ENCODE data around the gene SYNPO2.
"Not testable (repeated sequence)": the region's sequence is repeated elsewhere in the genome, so short reads cannot be mapped to it uniquely, and the experiment has no call there.

SYNPO2 gene

DNA sequence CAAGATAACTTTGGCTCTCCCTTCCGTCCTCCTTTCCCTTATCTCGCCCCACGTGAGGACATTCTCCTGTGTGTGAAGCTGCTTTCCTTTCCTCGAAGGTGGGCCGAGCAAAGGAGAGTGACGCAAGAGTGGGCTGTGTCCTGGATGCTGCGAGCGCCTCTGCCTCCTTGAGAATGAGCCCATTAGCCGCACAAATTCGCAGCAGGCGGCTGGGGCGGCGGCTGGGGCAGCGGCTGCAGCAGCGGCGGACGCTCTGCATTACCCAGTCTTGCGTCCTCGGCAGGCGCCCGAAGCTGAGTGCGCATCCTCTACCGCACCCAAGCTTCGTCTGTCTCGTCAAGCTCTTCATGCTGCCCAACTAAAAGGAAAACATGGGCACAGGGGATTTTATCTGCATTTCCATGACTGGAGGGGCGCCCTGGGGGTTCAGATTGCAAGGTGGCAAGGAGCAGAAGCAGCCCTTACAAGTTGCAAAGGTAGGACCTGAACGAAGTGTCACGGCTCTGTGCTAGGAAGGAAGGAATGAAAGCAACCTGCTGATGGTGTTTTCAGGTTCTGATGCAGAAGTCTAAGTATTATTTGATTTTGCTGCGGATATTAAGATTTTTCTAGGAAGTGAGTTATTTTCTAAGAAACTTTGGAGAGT, at the start of gene SYNPO2:
Gene SYNPO2 (plus strand): TSS at position 189 of the 646 bp plus-strand sequence. CDS start 183 bp downstream, at position 372.
- DNase-seq: peak; percentile 45

- DNase-seq: no peak
These were observed 49.3 kb upstream of the SYNPO2 start for GRCh38 chr4:118839221-118839927.

GRCh38 chr4:118842055-118842454, 46.6 kb upstream of the SYNPO2 start:
- no peak for DNase-seq

DNA sequence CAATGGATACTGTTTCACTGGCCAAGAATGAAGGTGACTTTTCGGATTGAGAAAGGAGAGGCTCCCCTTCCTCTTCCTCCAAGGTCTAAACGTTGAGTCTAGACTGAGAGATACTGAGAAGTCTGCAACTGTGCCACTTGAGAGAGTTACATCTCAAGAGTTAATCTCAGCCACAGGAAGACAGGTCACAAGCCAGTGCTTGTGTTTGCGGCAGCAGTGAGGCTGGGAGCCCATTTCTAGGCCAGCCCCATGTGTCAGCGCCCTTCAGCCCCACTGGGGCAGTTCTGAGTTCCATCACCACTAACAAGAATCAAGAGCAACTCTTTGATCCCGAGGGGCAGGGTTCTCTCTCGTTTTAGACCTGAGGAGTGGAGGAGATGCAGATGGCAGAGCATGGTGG, 45.4 kb upstream of the SYNPO2 start:
- DNase-seq: no peak

GRCh38 chr4:118845552-118846050, 43.1 kb upstream of the SYNPO2 start:
- DNase-seq: peak; percentile 71

DNA sequence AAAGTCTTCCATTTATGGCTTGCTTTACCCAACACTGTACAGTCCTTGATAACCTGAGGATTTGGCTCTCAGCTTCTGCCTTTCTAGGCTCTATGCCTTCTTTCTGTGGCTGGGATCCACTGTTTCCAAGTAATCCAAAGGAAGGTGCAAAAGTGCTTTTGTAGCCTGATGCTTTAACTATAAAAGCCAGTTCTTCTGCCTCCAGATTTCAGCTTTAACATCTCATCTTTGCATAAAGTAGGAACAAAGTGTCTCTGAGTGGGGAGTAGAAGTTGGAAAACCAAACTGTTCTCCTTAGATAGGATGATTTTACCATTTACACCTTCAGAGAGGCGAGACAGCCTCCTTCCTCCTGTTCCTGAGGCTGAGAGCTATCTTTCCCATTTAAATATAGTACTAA, 41.7 kb upstream of the SYNPO2 start:
- no peak for DNase-seq

- DNase-seq: no peak
These were observed 40.4 kb upstream of the SYNPO2 start for GRCh38 chr4:118848242-118848641.

- no peak for DNase-seq
These were observed 39.8 kb upstream of the SYNPO2 start for GRCh38 chr4:118848901-118849300.

- no peak for DNase-seq
These were observed 38.7 kb upstream of the SYNPO2 start for GRCh38 chr4:118849867-118850487.

- no peak for DNase-seq
These were observed 38.0 kb upstream of the SYNPO2 start for GRCh38 chr4:118850488-118851173.

DNA sequence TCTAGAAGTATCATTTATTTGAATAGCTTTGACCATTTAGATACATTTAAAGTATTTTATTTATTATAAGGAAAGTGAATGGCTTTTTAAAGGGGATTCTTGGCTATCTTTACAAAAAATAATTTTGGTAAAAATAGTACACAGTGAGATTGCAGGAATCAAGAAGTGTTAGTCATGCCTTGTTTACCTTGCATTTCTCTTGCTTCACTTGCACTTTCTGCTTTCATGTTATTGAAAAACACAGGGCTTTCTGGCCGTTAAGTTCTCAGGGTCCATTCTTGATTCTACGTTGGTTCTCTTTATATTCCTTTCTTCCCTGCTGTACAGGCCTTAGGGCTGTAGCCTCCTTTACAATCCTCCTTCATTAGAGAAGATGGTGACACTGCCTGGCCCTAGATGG, 30.9 kb upstream of the SYNPO2 start:
- no peak for DNase-seq

GRCh38 chr4:118858779-118859178, 29.9 kb upstream of the SYNPO2 start:
- no peak for DNase-seq

GRCh38 chr4:118865091-118865708, 23.5 kb upstream of the SYNPO2 start:
- DNase-seq: peak; percentile 35

GRCh38 chr4:118866442-118866841, 22.2 kb upstream of the SYNPO2 start:
- DNase-seq: no peak

- no peak for DNase-seq
These were observed 21.2 kb upstream of the SYNPO2 start for GRCh38 chr4:118867311-118868067.

DNA sequence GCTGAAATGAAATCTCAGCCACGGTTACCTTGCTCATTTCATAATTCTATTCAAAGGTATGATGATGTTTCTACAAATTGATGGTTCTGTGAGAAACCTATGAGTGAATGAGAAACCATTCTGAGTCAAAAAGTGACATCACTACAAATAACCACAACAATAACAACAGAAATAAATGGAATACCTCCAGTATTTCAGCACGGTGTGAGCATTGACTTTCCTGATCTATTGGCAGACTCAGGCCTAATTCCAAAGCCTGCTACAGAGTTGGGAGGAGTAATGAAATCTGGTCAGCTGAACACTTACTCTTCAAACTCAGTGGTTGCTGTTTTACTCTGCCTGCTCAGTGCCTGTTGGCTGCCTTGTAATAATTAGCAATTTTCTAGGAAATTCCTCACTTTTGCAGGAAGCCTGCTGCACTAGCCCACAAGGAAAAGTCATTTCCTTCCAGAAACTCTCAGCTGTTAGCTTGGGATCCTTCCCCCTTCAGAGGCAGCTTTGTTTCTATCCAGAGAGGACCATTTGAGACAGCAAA, 18.8 kb upstream of the SYNPO2 start:
- no peak for DNase-seq

- no peak for DNase-seq
These were observed 16.5 kb upstream of the SYNPO2 start for GRCh38 chr4:118872181-118872580.

DNA sequence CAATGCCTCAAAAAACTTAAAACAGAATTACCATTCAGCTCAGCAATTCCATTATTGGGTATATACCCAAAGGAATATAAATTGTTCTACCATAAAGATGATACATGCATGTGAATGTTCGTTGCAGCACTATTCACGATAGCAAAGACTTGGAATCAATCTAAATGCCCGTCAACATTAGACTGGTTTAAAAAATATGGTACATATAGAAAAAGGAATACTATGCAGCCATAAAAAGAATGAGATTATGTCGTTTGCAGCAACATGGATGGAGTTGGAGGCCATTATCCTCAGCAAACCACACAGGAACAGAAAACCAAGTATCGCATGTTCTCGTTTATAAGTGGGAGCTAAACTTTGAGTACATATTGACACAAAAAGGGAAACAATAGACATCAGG, 10.9 kb upstream of the SYNPO2 start:
- DNase-seq: no peak

GRCh38 chr4:118878507-118878906, 10.1 kb upstream of the SYNPO2 start:
- DNase-seq: not testable (repeated sequence)

DNA sequence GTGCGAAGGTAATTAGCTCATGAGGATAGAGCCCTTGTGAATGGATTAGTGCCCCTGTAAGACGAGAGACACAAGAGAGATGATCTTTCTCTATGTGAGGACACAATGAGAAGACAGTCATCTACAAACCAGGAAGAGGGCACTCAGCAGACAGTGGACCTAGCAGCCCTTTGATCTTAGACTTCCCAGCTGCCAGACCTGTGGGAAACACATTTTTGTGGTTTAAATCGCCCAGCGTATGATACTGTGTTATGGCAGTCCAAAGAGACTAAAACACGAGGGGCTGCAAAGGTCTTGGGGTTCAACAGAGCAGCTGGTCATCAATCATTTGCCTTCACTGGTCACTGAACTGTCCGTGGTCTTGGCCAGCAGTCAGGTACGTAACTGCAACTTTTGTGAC, 9.2 kb upstream of the SYNPO2 start:
- no peak for DNase-seq

- no peak for DNase-seq
These were observed 7.0 kb upstream of the SYNPO2 start for GRCh38 chr4:118881512-118882146.

Data from DMS 273 treated with DMSO at 0.1 percent for 48 hours (cell line).